ENCODE results near the gene S100Z.

The S100Z gene

GRCh38 chr5:76831110-76831452 lies 18.7 kb upstream of the S100Z start:
- Histone ChIP-seq H3K36me3 (ENCODE audit: control insufficient read depth in 2 of 2, insufficient read depth in 1 of 2, low read length in 2 of 2) (peaks cover 3 to 22% of the 10 kb centered on the region in 2 experiments), H3K9me3 (ENCODE audit: control insufficient read depth, insufficient read depth, low read depth, low read length) (no peaks in the 10 kb centered on the region), H3K27ac (ENCODE audit: extremely low read depth, low read depth, low read length) (no peak overlapping the region), H3K4me3 (ENCODE audit: low read depth, low read length) (no peak overlapping the region), H3K4me1 (ENCODE audit: control insufficient read depth, insufficient read depth, low read length) (no peaks in the 10 kb centered on the region)
- ChIA-PET CTCF (no interaction called here), POLR2A (interaction anchor here (1.0 kb wide), 1 partner anchor 12 kb away, joined by 3 read pairs; the partner anchor contains the start of gene F2RL1)
- no peak for TF ChIP-seq ZNF366 (tag by site-specific recombination; conservative IDR thresholded peaks at IDR 0.05)
- TF ChIP-seq GLIS2 (tag by site-specific recombination; IDR thresholded peaks at IDR 0.05) = no peak
- TF ChIP-seq YY2 (tag by site-specific recombination; IDR thresholded peaks at IDR 0.05) = no peak
- TF ChIP-seq ZNF707 (tag by site-specific recombination; IDR thresholded peaks at IDR 0.05) = no peak
- no peak for TF ChIP-seq ZNF239 (tag by site-specific recombination; IDR thresholded peaks at IDR 0.05)
- TF ChIP-seq ZNF280C (tag by site-specific recombination; IDR thresholded peaks at IDR 0.05) = no peak
- peak; percentile 61; the same call in 1 of the 2 replicates for TF ChIP-seq ZNF214 (tag by site-specific recombination; IDR thresholded peaks at IDR 0.05; ENCODE audit: borderline replicate concordance)

- no peak overlapping the region for H3K4me3 ChIP-seq (ENCODE audit: low read depth, low read length)
- ChIA-PET POLR2A (interaction anchor here (0.7 kb wide), 2 partner anchors 9 to 464 kb away, joined by 5 to 6 read pairs; no protein-coding TSS in a partner anchor), CTCF (interaction anchor here (0.6 to 0.7 kb wide), 3 partner anchors 16 to 109 kb away, joined by 3 to 4 read pairs (median 3); no protein-coding TSS in a partner anchor)
- no peak overlapping the region for H3K27ac ChIP-seq (ENCODE audit: extremely low read depth, low read depth, low read length)
- H3K4me1 ChIP-seq (ENCODE audit: control insufficient read depth, insufficient read depth, low read length) = peaks cover 12% of the 10 kb centered on the region
- H3K9me3 ChIP-seq (ENCODE audit: control insufficient read depth, insufficient read depth, low read depth, low read length) = no peaks in the 10 kb centered on the region
- TF ChIP-seq ZNF654 (tag by site-specific recombination; IDR thresholded peaks at IDR 0.05; ENCODE audit: low read depth) = peak; percentile 20; the same call in 1 of the 2 replicates
- TF ChIP-seq ZNF157 (tag by site-specific recombination; IDR thresholded peaks at IDR 0.05) = no peak
- H3K36me3 ChIP-seq (ENCODE audit: control insufficient read depth in 2 of 2, insufficient read depth in 1 of 2, low read length in 2 of 2) = peaks cover 6 to 22% of the 10 kb centered on the region in 2 experiments
Measured at GRCh38 chr5:76836181-76836580, 13.6 kb upstream of the S100Z start.

- Histone ChIP-seq H3K36me3 (ENCODE audit: control insufficient read depth in 2 of 2, insufficient read depth in 1 of 2, low read length in 2 of 2) (peaks cover 6 to 22% of the 10 kb centered on the region in 2 experiments), H3K9me3 (ENCODE audit: control insufficient read depth, insufficient read depth, low read depth, low read length) (no peaks in the 10 kb centered on the region), H3K4me1 (ENCODE audit: control insufficient read depth, insufficient read depth, low read length) (peaks cover 12% of the 10 kb centered on the region), H3K27ac (ENCODE audit: extremely low read depth, low read depth, low read length) (no peak overlapping the region), H3K4me3 (ENCODE audit: low read depth, low read length) (no peak overlapping the region)
- ChIA-PET CTCF (interaction anchor here (0.6 kb wide), 1 partner anchor 16 kb away, joined by 3 read pairs; no protein-coding TSS in a partner anchor), POLR2A (interaction anchor here (0.7 kb wide), 2 partner anchors 8 to 465 kb away, joined by 5 to 6 read pairs; no protein-coding TSS in a partner anchor)
- no peak for TF ChIP-seq ZNF596 (tag by site-specific recombination; IDR thresholded peaks at IDR 0.05)
- no peak for TF ChIP-seq ZNF138 (tag by site-specific recombination; IDR thresholded peaks at IDR 0.05; ENCODE audit: borderline replicate concordance)
- TF ChIP-seq ZNF362 (tag by site-specific recombination; IDR thresholded peaks at IDR 0.05) = peak; percentile 60; the same call in 1 of the 2 replicates
- TF ChIP-seq ZNF311 (tag by site-specific recombination; IDR thresholded peaks at IDR 0.05; ENCODE audit: borderline replicate concordance) = no peak
Measured at GRCh38 chr5:76836585-76836984, 13.2 kb upstream of the S100Z start.

GRCh38 chr5:76838481-76839261 lies 11.1 kb upstream of the S100Z start:
- no peak overlapping the region for H3K4me3 ChIP-seq (ENCODE audit: low read depth, low read length)
- CTCF ChIA-PET = no interaction called here
- H3K4me1 ChIP-seq (ENCODE audit: control insufficient read depth, insufficient read depth, low read length) = peaks cover 12% of the 10 kb centered on the region
- no peaks in the 10 kb centered on the region for H3K9me3 ChIP-seq (ENCODE audit: control insufficient read depth, insufficient read depth, low read depth, low read length)
- POLR2A ChIA-PET = interaction anchor here (0.7 to 1.0 kb wide), 3 partner anchors 19 to 194 kb away, joined by 3 to 4 read pairs (median 3); partner anchors contain the start of gene F2RL1
- H3K27ac ChIP-seq (ENCODE audit: extremely low read depth, low read depth, low read length) = no peak overlapping the region
- peaks cover 6 to 10% of the 10 kb centered on the region in 2 experiments for H3K36me3 ChIP-seq (ENCODE audit: control insufficient read depth in 2 of 2, insufficient read depth in 1 of 2, low read length in 2 of 2)
- TF ChIP-seq ZIC2 (tag by site-specific recombination; IDR thresholded peaks at IDR 0.05) (peak; percentile 81), OSR2 (tag by site-specific recombination; IDR thresholded peaks at IDR 0.05) (0 out of 2 replicates have a peak, but pooled peaks have one; percentile 34), SP3 (tag by site-specific recombination; IDR thresholded peaks at IDR 0.05) (no peak), ZNF707 (tag by site-specific recombination; IDR thresholded peaks at IDR 0.05) (no peak), ZNF391 (tag by site-specific recombination; IDR thresholded peaks at IDR 0.05; ENCODE audit: borderline replicate concordance, low read depth) (no peak), ZXDB (tag by site-specific recombination; IDR thresholded peaks at IDR 0.05) (peak; percentile 69), HIC1 (tag by site-specific recombination; IDR thresholded peaks at IDR 0.05) (peak; percentile 66; the same call in 1 of the 2 replicates), ZEB2 (tag by site-specific recombination; IDR thresholded peaks at IDR 0.05) (0 out of 2 replicates have a peak, but pooled peaks have one; percentile 18), IKZF3 (tag by site-specific recombination; IDR thresholded peaks at IDR 0.05) (peak; percentile 71)
